ENCODE results near the gene GRAMD1B. TPM values are rescaled to one million over a fixed set of nuclear protein-coding genes. Genes with fewer than 3 reads are reported as not detected.

The GRAMD1B gene
- total and polyA plus RNA-seq, 2 donors from 2014 or later: 4.4 to 18.2 TPM

GRCh38 chr11:123483466-123483865 is 53.4 kb downstream of the GRAMD1B start:
- H3K9ac ChIP-seq (ENCODE audit: low read length in 3 of 3): no peak overlapping the region
- H3K27ac ChIP-seq (ENCODE audit: low read depth in 2 of 2, low read length in 2 of 2): no peak overlapping the region
- DNase-seq (no peak), FAIRE-seq (no peak)
- H3K9me3 ChIP-seq (ENCODE audit: control insufficient read depth in 2 of 3, insufficient read depth in 1 of 3, low read length in 3 of 3): no peaks in the 10 kb centered on the region
- intact Hi-C loops (cut with DNase I): loop anchor here (10.0 kb wide), 1 partner anchor 179 kb away; no protein-coding TSS in a partner anchor
- H3K4me1 ChIP-seq (ENCODE audit: control insufficient read depth in 2 of 3, insufficient read depth in 2 of 3, low read depth in 1 of 3, low read length in 3 of 3): peaks cover 0 to 4% (median 0%) of the 10 kb centered on the region in 3 donors
- peaks cover 0 to 4% (median 0%) of the 10 kb centered on the region in 3 donors for H3K36me3 ChIP-seq (ENCODE audit: control insufficient read depth in 2 of 3, insufficient read depth in 3 of 3, low read length in 3 of 3)
- no peak overlapping the region for H3K4me3 ChIP-seq (ENCODE audit: low read length in 3 of 3)
- TF ChIP-seq, protein P1, sequence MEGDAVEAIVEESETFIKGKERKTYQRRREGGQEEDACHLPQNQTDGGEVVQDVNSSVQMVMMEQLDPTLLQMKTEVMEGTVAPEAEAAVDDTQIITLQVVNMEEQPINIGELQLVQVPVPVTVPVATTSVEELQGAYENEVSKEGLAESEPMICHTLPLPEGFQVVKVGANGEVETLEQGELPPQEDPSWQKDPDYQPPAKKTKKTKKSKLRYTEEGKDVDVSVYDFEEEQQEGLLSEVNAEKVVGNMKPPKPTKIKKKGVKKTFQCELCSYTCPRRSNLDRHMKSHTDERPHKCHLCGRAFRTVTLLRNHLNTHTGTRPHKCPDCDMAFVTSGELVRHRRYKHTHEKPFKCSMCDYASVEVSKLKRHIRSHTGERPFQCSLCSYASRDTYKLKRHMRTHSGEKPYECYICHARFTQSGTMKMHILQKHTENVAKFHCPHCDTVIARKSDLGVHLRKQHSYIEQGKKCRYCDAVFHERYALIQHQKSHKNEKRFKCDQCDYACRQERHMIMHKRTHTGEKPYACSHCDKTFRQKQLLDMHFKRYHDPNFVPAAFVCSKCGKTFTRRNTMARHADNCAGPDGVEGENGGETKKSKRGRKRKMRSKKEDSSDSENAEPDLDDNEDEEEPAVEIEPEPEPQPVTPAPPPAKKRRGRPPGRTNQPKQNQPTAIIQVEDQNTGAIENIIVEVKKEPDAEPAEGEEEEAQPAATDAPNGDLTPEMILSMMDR (IDR thresholded peaks at IDR 0.05; ENCODE audit: borderline replicate concordance, extremely low read depth, insufficient read depth): no peak
- no peaks in the 10 kb centered on the region for H3K27me3 ChIP-seq (ENCODE audit: control insufficient read depth, insufficient read depth, low read length)

GRCh38 chr11:123484448-123484847 is 54.4 kb downstream of the GRAMD1B start:
- no peaks in the 10 kb centered on the region for H3K27me3 ChIP-seq (ENCODE audit: control insufficient read depth, insufficient read depth, low read length)
- no peaks in the 10 kb centered on the region for H3K4me1 ChIP-seq (ENCODE audit: control insufficient read depth in 2 of 3, insufficient read depth in 2 of 3, low read depth in 1 of 3, low read length in 3 of 3)
- peaks cover 0 to 4% (median 0%) of the 10 kb centered on the region in 3 donors for H3K36me3 ChIP-seq (ENCODE audit: control insufficient read depth in 2 of 3, insufficient read depth in 3 of 3, low read length in 3 of 3)
- DNase-seq (no peak), FAIRE-seq (no peak)
- TF ChIP-seq, protein P1 (IDR thresholded peaks at IDR 0.05; ENCODE audit: borderline replicate concordance, extremely low read depth, insufficient read depth): no peak
- no peak overlapping the region for H3K4me3 ChIP-seq (ENCODE audit: low read length in 3 of 3)
- intact Hi-C loops (cut with DNase I): loop anchor here (10.0 kb wide), 1 partner anchor 180 kb away; no protein-coding TSS in a partner anchor
- H3K9me3 ChIP-seq (ENCODE audit: control insufficient read depth in 2 of 3, insufficient read depth in 1 of 3, low read length in 3 of 3): no peaks in the 10 kb centered on the region
- no peak overlapping the region for H3K27ac ChIP-seq (ENCODE audit: low read depth in 2 of 2, low read length in 2 of 2)
- H3K9ac ChIP-seq (ENCODE audit: low read length in 3 of 3): no peak overlapping the region

DNA sequence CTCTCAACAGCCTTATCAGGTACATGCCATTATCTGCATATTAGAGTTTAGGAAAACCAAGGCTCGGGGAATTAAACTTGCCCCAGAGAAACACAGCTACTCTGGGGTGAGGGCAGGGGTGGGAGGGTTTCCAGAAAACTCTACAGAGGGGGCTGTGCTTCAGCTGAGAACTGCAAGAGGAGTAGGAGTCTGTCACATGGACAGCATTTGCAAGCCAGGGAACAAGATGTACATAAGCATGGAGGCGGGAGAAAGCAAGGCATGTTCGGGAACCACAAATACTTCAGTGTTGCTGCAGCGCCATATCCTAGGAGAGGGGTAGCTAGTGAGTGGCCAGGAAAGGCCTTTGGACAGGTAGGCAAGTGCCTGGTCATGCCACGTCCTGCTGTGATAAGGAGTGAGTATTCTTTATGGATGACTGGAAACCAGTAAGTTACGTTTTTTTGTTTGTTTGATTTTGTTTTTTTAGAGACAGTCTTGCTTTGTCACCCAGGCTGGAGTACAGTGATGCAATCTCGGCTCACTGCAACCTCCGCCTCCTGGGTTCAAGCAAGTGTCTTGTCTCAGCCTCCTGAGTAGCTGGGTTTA is 57.2 kb downstream of the GRAMD1B start:
- H3K27me3 ChIP-seq (ENCODE audit: control insufficient read depth, insufficient read depth, low read length): no peaks in the 10 kb centered on the region
- TF ChIP-seq, protein P1 (IDR thresholded peaks at IDR 0.05; ENCODE audit: borderline replicate concordance, extremely low read depth, insufficient read depth): no peak
- H3K9me3 ChIP-seq (ENCODE audit: control insufficient read depth in 2 of 3, insufficient read depth in 1 of 3, low read length in 3 of 3): no peaks in the 10 kb centered on the region
- intact Hi-C loops (cut with DNase I): loop anchor here (10.0 kb wide), 1 partner anchor 182 kb away; no protein-coding TSS in a partner anchor
- no peak overlapping the region for H3K9ac ChIP-seq (ENCODE audit: low read length in 3 of 3)
- no peak overlapping the region for H3K27ac ChIP-seq (ENCODE audit: low read depth in 2 of 2, low read length in 2 of 2)
- no peaks in the 10 kb centered on the region for H3K4me1 ChIP-seq (ENCODE audit: control insufficient read depth in 2 of 3, insufficient read depth in 2 of 3, low read depth in 1 of 3, low read length in 3 of 3)
- FAIRE-seq (no peak), DNase-seq (no peak)
- H3K36me3 ChIP-seq (ENCODE audit: control insufficient read depth in 2 of 3, insufficient read depth in 3 of 3, low read length in 3 of 3): peaks cover 0 to 4% (median 0%) of the 10 kb centered on the region in 3 donors
- no peak overlapping the region for H3K4me3 ChIP-seq (ENCODE audit: low read length in 3 of 3)

All from kidney (tissue), 14 donors.